ENCODE results near the gene MYD88.

MYD88 gene

DNA sequence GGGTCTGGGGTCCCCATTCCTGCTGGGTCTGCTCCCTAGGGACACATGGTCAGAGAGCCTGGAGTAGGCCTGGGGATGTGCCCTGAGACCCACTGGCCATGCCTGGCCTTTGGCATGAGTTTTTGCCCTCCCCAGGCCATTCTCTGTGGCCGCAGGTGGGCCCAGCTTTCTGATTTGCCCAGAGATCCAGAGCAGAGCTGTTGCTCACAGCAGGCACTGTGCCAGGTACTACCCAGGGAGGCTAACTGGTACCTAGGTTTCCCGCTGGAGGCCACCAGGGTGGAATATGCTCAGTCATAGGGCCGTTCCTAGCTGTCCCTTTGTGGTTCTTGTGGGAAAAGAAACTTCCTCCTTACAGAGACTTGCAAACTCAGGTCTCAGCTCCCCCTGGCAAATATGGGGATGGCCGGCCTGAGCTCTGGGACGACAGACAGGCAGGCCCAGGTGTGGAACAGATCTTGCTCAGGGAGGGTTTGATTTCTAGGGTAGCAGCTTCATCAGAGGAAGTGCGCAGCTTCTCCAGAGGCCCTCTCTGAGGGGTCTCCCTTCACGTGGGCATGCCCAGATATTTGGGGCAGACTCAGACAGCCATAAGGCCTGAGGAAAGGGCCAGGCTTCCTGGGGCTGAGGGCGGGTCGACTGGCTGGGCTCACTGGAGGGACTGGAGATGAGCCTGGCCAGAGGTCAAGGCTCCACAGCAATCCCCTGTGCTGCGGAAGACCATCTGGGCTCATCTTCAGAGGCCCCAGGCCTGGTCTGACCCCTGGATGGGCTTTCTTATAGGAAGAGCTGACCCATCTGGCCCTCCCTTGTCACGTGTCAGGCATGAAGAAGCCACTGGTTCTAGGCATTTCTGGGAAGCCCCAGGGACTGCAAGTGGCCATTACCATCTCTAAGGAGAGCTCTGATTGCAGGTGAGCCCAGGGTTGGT is 29.5 kb upstream of the MYD88 start:
- no peak for TF ChIP-seq YY1 (IDR thresholded peaks at IDR 0.05; ENCODE audit: low read depth)
- no peak for TF ChIP-seq NFIC (IDR thresholded peaks at IDR 0.05)
- TF ChIP-seq TEAD4 (IDR thresholded peaks at IDR 0.05) = no peak

DNA sequence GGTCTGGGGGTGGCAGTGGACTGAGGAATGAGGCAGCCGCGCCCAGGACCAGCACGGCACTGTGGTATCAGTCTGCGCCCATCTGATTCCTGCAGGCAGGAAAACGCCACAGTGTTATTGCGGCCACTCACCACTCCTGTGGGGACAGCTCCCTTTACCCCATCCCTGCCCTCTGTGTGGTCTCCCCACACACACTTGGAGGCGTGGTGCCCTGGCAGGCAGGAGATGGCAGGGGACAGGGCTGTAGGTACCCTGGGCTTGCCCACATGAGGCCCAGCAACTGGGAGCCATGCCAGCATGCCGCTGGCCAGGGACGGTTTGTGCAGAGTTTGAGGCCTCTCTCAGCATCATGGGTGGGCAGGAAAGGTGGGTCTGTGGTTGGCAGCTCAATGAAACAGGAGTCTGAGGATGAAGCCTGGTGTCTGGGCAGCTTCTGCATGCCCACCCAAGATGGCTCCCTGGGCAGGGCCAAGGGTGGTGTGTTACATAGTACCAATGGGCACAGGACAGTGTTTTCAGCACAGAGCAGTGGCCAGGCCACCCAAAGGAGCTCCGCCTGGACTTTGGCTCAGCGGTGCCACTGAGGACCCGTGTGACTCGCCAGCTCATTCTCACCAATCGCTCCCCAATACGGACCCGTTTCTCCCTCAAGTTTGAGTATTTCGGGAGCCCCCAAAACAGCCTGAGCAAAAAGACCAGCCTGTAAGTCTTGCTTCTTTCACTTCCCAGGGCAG is 28.7 kb upstream of the MYD88 start:
- no peak for TF ChIP-seq NFIC (IDR thresholded peaks at IDR 0.05)
- no peak for TF ChIP-seq RAD21 (IDR thresholded peaks at IDR 0.05; ENCODE audit: low read depth)
- TF ChIP-seq, protein P1, sequence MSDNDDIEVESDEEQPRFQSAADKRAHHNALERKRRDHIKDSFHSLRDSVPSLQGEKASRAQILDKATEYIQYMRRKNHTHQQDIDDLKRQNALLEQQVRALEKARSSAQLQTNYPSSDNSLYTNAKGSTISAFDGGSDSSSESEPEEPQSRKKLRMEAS (IDR thresholded peaks at IDR 0.05) = no peak
- no peak for TF ChIP-seq TAF1 (IDR thresholded peaks at IDR 0.05; ENCODE audit: low read depth)
- TF ChIP-seq YY1 (IDR thresholded peaks at IDR 0.05; ENCODE audit: low read depth) = no peak
- TF ChIP-seq, protein P2, sequence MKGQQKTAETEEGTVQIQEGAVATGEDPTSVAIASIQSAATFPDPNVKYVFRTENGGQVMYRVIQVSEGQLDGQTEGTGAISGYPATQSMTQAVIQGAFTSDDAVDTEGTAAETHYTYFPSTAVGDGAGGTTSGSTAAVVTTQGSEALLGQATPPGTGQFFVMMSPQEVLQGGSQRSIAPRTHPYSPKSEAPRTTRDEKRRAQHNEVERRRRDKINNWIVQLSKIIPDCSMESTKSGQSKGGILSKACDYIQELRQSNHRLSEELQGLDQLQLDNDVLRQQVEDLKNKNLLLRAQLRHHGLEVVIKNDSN (IDR thresholded peaks at IDR 0.05) = no peak
- TF ChIP-seq ZBTB7A (IDR thresholded peaks at IDR 0.05; ENCODE audit: low read depth) = no peak
- no peak for TF ChIP-seq TEAD4 (IDR thresholded peaks at IDR 0.05)
- no peak for TF ChIP-seq EP300 (IDR thresholded peaks at IDR 0.05; ENCODE audit: borderline replicate concordance)
- TF ChIP-seq TCF12 (IDR thresholded peaks at IDR 0.05; ENCODE audit: low read depth) = no peak

DNA sequence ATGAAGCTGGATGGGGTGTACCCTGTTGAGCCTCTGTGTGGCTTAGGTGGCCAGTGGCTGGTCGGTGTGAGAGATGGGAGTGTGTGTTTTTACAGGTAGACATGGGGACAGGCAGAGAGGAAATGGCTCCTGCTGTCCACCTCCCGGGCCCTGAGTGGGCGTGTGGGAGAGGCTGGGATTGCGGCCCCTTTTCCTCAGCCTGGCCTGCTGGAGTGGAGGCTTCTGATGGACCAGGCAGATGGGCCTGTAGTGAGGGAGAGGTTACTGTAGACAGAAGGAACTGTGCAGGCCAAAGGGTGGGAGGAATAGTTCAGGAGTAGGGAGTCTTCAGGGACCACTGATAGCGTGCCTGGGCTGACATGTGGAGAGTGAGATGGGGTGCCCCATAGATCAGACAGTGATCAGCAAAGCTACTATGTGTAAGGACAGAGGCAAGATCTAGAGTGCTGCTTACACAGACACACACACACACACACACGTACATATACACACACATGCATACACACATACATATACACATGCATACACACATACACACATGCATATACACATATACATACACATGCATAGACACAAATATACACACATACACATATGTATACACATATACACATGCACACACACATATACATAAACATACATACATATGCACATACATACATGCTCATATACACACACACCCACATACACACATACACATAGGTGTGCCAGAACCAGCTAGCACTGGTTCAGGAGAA is 28.0 kb upstream of the MYD88 start:
- TF ChIP-seq, protein P1 (IDR thresholded peaks at IDR 0.05) = no peak
- TF ChIP-seq FOXM1 (IDR thresholded peaks at IDR 0.05; ENCODE audit: borderline replicate concordance, low read depth) (no peak), TEAD4 (IDR thresholded peaks at IDR 0.05) (no peak), YY1 (IDR thresholded peaks at IDR 0.05; ENCODE audit: low read depth) (no peak)

DNA sequence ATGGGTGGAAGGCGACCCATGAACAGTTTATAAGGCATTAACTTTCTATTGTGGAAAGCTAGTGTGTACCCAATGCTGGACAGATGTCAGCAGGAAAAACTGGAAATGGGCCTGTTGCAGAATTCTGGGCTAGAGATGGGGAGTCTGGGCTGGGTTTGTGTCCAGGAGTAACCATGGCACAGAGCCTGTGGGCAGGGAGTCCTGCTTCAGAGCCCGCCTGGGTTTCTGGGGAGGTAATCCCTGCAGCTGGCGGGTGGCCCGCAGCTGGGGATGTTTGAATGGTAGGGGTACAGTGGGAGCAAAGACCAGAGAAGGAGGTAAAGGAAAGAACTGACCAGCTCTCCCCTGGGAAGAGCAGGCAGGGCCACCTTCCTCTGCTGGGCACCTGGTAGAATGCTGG is 27.3 kb upstream of the MYD88 start:
- TF ChIP-seq YY1 (IDR thresholded peaks at IDR 0.05; ENCODE audit: low read depth) (no peak), RAD21 (IDR thresholded peaks at IDR 0.05; ENCODE audit: low read depth) (no peak), TEAD4 (IDR thresholded peaks at IDR 0.05) (no peak), TAF1 (IDR thresholded peaks at IDR 0.05; ENCODE audit: low read depth) (no peak), NFIC (IDR thresholded peaks at IDR 0.05) (no peak)
- TF ChIP-seq, protein P2 (IDR thresholded peaks at IDR 0.05) = no peak

DNA sequence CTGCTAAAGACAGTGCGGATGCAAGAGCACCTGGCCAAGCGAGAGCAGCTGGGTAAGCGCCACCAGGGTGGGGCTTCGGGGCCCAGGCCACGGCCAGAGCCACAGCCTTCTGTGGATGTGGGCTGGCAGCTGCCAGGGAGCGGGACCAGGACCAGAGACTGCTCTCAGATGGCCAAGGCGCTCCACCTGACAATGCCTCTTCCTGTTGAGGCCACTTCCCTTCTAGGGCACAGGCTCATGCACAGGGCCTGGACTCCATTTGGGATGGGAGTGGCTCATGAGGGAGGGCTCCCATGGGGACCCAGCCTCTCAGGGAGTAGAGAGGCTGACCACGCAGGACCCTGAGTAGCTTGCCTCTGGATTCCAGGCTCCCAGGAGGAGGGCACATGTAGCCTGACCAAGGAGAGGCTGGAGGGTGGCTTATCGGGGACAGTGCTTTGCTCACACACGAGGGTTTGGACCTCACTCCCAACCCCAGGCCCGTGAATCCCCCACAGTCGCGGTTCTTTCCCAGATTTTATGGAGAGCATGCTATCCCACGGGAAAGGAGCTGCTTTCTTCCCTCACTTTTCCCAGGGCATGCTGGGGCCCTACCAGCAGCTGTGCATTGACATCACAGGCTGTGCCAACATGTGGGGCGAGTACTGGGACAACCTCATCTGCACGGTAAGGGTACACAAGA is 26.6 kb upstream of the MYD88 start:
- TF ChIP-seq TEAD4 (IDR thresholded peaks at IDR 0.05) (no peak), RAD21 (IDR thresholded peaks at IDR 0.05; ENCODE audit: low read depth) (no peak), ZBTB7A (IDR thresholded peaks at IDR 0.05; ENCODE audit: low read depth) (no peak), CREB1 (IDR thresholded peaks at IDR 0.05; ENCODE audit: low read depth) (no peak), NFIC (IDR thresholded peaks at IDR 0.05) (no peak), CEBPB (IDR thresholded peaks at IDR 0.05) (no peak), EGR1 (IDR thresholded peaks at IDR 0.05) (no peak), EP300 (IDR thresholded peaks at IDR 0.05; ENCODE audit: borderline replicate concordance) (no peak), FOXM1 (IDR thresholded peaks at IDR 0.05; ENCODE audit: borderline replicate concordance, low read depth) (no peak), YY1 (IDR thresholded peaks at IDR 0.05; ENCODE audit: low read depth) (no peak), TCF12 (IDR thresholded peaks at IDR 0.05; ENCODE audit: low read depth) (no peak), TAF1 (IDR thresholded peaks at IDR 0.05; ENCODE audit: low read depth) (no peak)
- TF ChIP-seq, protein P2 (IDR thresholded peaks at IDR 0.05) = no peak
- TF ChIP-seq, protein P3, sequence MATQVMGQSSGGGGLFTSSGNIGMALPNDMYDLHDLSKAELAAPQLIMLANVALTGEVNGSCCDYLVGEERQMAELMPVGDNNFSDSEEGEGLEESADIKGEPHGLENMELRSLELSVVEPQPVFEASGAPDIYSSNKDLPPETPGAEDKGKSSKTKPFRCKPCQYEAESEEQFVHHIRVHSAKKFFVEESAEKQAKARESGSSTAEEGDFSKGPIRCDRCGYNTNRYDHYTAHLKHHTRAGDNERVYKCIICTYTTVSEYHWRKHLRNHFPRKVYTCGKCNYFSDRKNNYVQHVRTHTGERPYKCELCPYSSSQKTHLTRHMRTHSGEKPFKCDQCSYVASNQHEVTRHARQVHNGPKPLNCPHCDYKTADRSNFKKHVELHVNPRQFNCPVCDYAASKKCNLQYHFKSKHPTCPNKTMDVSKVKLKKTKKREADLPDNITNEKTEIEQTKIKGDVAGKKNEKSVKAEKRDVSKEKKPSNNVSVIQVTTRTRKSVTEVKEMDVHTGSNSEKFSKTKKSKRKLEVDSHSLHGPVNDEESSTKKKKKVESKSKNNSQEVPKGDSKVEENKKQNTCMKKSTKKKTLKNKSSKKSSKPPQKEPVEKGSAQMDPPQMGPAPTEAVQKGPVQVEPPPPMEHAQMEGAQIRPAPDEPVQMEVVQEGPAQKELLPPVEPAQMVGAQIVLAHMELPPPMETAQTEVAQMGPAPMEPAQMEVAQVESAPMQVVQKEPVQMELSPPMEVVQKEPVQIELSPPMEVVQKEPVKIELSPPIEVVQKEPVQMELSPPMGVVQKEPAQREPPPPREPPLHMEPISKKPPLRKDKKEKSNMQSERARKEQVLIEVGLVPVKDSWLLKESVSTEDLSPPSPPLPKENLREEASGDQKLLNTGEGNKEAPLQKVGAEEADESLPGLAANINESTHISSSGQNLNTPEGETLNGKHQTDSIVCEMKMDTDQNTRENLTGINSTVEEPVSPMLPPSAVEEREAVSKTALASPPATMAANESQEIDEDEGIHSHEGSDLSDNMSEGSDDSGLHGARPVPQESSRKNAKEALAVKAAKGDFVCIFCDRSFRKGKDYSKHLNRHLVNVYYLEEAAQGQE (IDR thresholded peaks at IDR 0.05; ENCODE audit: low read depth) = no peak
- TF ChIP-seq, protein P1 (IDR thresholded peaks at IDR 0.05) = no peak

DNA sequence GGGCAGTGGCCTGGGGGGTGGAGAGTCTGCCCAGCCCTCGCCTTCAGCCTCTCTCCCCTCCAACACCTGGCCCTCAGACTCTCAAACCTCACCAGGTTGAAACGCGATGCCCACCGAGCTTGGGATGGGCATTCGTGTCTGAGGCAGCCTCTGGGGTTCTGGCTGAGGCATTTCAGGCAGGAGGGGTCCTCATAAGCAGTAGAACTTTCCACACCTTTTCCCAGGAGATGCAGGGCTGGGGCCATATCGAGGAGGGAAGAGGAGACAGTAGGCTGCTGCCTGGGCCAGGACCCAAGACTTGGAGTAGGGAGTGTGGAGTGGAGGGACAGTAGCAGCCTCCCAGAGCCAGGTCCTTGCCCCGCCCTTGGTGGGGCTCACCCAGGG is 26.1 kb upstream of the MYD88 start:
- TF ChIP-seq TEAD4 (IDR thresholded peaks at IDR 0.05) (no peak), ZBTB7A (IDR thresholded peaks at IDR 0.05; ENCODE audit: low read depth) (no peak), CEBPB (IDR thresholded peaks at IDR 0.05) (no peak), EGR1 (IDR thresholded peaks at IDR 0.05) (no peak), FOXM1 (IDR thresholded peaks at IDR 0.05; ENCODE audit: borderline replicate concordance, low read depth) (no peak), YY1 (IDR thresholded peaks at IDR 0.05; ENCODE audit: low read depth) (no peak), TAF1 (IDR thresholded peaks at IDR 0.05; ENCODE audit: low read depth) (no peak), EP300 (IDR thresholded peaks at IDR 0.05; ENCODE audit: borderline replicate concordance) (no peak)
- TF ChIP-seq, protein P1 (IDR thresholded peaks at IDR 0.05) = no peak
- TF ChIP-seq, protein P3 (IDR thresholded peaks at IDR 0.05; ENCODE audit: low read depth) = no peak
